NCI-H187 treated with DMSO at 0.1 percent for 48 hours (cell line): ENCODE measurements around the gene LTBP4.
"Not testable (repeated sequence)": the region's sequence is repeated elsewhere in the genome, so short reads cannot be mapped to it uniquely, and the experiment has no call there.

Experiments
- DNase-seq: peaks from one replicate; lab custom pipeline; 2025; lab: John Stamatoyannopoulos, UW

LTBP4 gene

GRCh38 chr19:40575326-40575725, 25.8 kb upstream of the LTBP4 start:
- DNase-seq: no peak

DNA sequence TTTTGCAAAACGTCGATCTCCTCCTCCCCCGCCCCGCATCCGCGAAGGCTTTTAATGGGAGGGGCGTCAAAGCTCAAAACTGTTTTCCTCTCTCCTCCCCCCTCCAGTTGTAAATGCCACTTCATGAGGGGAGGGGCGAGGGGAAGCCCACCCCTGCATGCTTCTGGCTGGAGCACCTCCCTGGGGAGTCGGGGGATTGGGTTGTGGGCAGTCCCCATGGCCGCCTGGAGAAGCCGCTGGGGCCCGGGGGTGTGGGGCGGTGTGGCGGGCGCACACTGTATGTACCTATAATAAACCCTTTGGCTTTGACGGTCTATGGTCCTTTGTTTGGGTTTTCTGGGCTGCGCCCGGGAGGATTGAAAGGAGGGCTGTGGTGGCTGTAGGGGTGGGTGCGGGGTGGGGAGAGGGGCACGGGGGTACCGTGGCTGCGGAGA, 25.0 kb upstream of the LTBP4 start:
- no peak for DNase-seq

DNA sequence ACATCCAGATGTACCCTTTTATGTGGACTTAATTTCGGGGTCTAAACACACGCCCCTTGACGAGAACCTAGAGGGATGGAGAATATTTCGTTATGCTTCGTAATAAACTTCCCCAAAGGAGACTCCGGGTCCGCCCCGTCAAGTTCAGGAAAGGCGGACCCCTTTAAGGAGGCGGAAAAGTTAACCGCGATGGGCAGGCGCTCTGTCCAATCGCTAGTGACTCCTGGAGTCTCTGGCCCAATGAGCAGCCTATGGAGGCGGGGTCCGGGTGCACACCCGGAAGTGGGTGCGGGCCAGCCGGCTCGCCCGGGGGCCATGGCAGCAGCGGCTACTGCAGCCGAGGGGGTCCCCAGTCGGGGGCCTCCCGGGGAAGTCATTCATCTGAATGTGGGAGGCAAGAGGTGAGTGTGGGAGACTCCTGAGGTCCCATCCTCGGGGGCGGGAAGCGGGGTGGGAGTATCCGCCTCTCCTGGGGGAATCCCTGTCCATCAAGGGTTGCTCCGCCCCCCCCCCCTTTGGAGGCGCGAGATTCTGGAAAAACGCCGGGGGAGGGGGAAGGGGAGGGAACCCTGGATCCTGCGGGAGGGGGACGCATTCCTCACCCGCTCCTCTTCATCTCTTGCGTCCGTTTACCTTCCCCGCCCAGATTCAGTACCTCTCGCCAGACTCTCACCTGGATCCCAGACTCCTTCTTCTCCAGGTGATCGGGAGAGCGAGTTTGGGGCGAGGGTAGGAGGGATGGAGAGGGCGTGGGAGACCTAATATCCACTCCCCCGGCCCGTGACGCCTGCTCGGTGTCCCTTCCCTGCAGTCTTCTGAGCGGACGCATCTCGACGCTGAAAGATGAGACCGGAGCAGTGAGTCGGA, 24.4 kb upstream of the LTBP4 start, which contains the start of gene SHKBP1:
TSS of gene SHKBP1 (plus strand) at position 289 of the 867 bp plus-strand sequence. CDS start at position 316, 27 bp downstream.
- peak; percentile 67 for DNase-seq

DNA sequence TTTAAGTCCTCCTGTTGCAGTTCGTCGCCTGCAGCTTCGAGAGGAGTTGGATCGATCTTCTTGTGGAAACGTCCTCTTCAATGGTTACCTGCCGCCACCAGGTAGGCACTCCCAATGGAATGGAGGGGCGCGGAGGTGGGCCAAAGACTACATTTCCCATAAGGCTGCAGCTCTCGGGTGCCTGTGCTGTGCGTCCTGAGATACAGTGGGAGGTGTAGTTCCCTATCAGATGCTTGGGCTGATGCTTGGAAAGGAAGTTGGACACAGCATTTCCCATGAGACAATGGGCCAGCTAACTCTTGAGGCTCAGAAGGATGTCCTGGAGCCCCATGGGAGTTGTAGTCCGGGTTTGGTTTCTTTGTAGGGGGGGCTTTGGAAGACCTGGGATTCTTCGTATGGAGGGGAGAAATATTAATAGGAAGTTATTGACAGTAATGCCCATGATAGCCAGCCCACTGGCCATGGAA, 22.7 kb upstream of the LTBP4 start:
- no peak for DNase-seq

- no peak for DNase-seq
Measured at GRCh38 chr19:40580619-40581018, 20.6 kb upstream of the LTBP4 start.

- no peak for DNase-seq
Measured at GRCh38 chr19:40581531-40581930, 19.6 kb upstream of the LTBP4 start.

GRCh38 chr19:40582467-40582866, 18.7 kb upstream of the LTBP4 start:
- no peak for DNase-seq

DNA sequence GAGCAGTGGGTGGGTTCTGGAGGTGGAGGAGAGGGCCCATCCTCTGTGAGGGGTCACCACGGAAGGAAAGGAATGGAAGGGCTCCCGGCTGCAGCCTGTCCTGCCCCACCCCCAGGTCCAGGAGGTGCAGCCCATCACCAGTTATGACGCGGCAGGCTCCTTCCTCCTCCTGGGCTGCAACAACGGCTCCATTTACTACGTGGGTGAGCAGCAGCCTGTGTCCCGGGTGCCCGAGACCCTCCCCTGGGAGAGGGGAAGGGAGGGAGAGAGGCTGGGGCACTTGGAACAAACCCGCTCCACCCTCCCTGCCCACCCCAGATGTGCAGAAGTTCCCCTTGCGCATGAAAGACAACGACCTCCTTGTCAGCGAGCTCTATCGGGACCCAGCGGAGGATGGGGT, 17.9 kb upstream of the LTBP4 start:
- DNase-seq: no peak

GRCh38 chr19:40584007-40584406, 17.2 kb upstream of the LTBP4 start:
- no peak for DNase-seq

- DNase-seq: no peak
Measured at GRCh38 chr19:40585241-40585981, 15.8 kb upstream of the LTBP4 start.

DNA sequence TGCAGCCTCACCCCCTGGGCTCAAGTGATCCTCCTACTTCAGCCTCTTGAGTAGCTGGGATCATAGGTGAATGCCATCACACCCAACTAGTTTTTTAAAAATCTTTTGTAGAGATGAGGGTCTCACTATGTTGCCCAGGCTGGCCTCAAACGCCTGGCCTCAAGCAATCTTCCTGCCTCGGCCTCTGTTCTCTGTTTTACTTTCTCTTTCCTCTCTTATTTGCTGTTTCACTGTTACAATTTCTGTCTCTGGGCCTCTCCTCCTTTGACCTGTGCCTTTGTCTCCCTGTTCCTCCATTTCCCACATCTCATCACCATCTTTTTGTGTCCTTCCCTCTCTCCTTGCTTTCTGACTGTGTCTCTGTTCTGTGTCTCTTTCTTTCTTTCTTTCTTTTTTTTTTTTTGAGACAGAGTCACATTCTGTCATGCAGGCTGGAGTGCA, 15.2 kb upstream of the LTBP4 start:
- DNase-seq: no peak

DNA sequence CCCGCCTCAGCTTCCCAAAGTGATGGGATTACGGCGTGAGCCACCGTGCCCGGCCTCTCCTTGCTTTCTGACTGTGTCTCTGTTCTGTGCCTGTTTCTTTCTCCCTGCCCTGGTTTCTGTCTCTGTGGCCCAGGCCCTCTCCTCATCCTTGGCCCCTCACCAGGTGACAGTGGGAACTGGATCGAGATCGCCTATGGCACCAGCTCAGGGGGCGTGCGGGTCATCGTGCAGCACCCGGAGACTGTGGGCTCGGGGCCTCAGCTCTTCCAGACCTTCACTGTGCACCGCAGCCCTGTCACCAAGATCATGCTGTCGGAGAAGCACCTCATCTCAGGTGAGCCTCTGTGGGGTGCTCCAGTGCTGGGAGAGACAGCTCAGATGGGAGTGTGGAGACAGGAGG, 14.6 kb upstream of the LTBP4 start:
- no peak for DNase-seq

- no peak for DNase-seq
Measured at GRCh38 chr19:40588110-40588854, 12.9 kb upstream of the LTBP4 start.

DNA sequence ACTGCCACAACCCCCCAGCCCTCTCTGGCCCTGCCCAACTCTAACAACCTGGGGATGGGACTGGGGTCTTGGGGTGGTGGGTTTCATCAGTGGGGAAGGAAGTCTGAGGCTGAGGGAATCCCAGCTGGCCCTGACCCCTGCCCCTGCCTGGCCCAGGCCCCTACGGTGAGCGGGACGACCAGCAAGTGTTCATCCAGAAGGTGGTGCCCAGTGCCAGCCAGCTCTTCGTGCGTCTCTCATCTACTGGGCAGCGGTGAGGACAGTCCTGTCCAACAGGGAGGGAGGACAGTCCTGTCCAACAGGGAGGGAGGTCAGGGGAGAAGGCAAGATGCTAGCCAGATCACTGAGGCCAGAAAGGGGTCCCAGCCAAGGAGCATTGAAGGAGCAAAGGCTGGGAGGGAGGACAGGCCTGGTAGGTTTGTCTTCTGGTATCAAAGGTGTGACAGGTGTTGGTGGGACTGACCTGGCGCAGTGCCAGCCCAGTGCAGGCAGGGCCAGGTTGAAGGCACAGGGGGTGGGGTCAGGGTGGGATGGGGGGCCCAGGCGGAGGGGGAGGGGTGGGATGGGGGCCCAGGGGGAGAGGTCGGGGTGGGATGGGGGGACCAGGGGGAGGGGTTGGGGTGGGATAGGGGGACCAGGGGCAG, 12.1 kb upstream of the LTBP4 start:
- no peak for DNase-seq

DNA sequence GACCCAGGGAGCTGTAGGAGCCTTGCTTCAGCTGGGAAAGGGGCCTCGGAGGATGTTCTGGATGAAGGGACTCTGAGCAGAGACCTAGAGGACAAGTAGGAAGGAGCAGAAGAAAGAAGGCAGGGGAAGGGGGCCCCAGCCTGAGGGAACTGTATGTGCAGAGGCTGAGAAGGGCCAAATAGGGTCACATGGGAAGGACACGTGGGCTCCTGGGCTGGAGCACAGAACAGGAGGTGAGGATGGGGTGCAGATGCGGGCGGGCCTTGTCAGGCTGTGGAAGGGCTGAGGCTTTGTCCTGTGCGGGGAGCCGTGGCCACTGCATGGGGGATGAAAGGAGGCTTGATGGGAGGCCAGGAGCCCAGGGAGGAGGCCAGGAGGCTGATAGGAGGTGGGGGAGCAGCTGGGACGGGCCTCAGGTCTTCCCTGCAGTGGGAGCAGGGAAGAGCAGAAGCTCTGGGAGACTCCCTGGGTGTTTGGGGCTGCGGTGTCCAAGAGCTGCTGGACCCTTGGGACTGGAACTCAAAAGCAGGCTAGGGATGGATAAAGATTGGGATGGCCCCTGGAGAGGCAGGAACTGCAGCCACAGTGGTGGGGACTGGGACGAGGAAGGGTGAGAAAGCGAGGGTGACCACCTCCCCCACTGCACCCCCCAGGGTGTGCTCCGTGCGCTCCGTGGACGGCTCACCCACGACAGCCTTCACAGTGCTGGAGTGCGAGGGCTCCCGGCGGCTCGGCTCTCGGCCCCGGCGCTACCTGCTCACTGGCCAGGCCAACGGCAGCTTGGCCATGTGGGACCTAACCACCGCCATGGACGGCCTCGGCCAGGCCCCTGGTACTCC, 11.4 kb upstream of the LTBP4 start:
- DNase-seq: no peak

- no peak for DNase-seq
Measured at GRCh38 chr19:40590464-40591265, 10.5 kb upstream of the LTBP4 start.

GRCh38 chr19:40591724-40592123, 9.4 kb upstream of the LTBP4 start:
- not testable (repeated sequence) for DNase-seq

- DNase-seq: no peak
Measured at GRCh38 chr19:40592170-40592569, 9.0 kb upstream of the LTBP4 start.

- no peak for DNase-seq
Measured at GRCh38 chr19:40594255-40594654, 6.9 kb upstream of the LTBP4 start.

DNA sequence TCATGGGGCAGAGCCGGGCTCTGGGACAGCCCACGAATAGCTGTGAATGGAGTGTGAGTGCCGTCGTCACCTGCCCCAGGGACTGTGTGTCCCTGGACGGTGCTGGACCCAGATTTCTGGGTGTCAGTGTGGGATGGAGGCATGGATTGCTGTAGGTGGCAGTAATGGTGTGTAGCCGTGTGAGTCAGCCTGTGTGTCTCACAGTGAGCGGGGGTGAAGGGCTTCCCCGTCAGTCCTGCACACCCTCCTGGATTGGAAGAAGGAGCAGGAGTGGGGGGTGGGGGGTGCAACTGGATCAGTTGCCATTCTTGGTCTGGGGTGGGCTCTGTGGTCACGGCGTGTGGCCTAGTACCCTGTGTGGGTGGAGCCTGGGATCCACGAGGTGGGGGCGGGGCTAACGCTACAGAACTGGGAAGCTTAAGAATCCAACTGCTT, 6.5 kb upstream of the LTBP4 start:
- DNase-seq: no peak
